Kidney epithelial cell (primary cell): Measurements from ENCODE around the gene ELL2. TPM values are rescaled to one million over a fixed set of nuclear protein-coding genes. Genes with fewer than 3 reads are reported as not detected.

Experiments used
- DNase-seq: peaks from one replicate; pipeline ENCODE4 v3.0.0-alpha.2; 2010; ENCODE audit warnings: low read depth
- H3K27me3 ChIP-seq: 2 replicates; pipeline ENCODE4 v1.6.0; 2011; ENCODE audit warnings: low read length; ENCODE audit not compliant: control insufficient read depth, insufficient read depth
- H3K36me3 ChIP-seq: 2 replicates; pipeline ENCODE4 v1.5.1; 2011; ENCODE audit warnings: low read length; ENCODE audit not compliant: control insufficient read depth, insufficient read depth
- H3K4me3 ChIP-seq: 2 replicates; pipeline ENCODE4 v1.5.1; 2011; ENCODE audit warnings: low read depth, mild to moderate bottlenecking, control low read depth, low read length
- CTCF ChIP-seq: IDR thresholded peaks from 2 replicates; pipeline ENCODE4 v1.5.1; 2011; ENCODE audit warnings: mild to moderate bottlenecking, moderate library complexity, low read length, control low read depth, inconsistent platforms; ENCODE audit not compliant: insufficient read depth, poor library complexity, severe bottlenecking
- total RNA-seq: library from RNA; depleted of rRNA; stranded (reverse); fragments of >200 nt; gene quantifications from 2 replicates; pipeline ENCODE4 v1.2.3, GENCODE V29; 2015

Gene ELL2
- total RNA-seq, 1 donor from 2014 or later = 14.1 TPM

DNA sequence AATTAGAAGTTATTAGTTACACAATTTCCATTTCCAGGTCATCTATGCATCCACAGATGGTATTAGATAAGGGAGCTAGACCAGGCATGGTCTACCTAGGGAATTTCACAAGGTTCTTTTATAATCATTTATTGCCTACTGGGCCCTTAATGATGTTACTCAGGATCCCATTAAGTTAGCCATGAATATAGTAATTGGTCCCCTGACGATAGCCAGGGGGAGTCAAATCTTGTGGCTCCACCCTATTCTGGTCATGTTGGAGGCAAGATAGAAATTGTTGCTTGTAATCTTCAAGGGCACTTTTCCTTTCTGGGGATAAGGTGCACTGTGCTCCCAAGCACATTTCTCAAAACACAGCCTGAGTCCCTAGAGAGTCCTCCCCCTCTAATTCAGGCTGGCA is 14.1 kb upstream of the ELL2 start:
- H3K4me3 ChIP-seq = no peak overlapping the region
- no peak for DNase-seq
- no peaks in the 10 kb centered on the region for H3K36me3 ChIP-seq
- TF ChIP-seq CTCF = no peak
- H3K27me3 ChIP-seq = no peaks in the 10 kb centered on the region

DNA sequence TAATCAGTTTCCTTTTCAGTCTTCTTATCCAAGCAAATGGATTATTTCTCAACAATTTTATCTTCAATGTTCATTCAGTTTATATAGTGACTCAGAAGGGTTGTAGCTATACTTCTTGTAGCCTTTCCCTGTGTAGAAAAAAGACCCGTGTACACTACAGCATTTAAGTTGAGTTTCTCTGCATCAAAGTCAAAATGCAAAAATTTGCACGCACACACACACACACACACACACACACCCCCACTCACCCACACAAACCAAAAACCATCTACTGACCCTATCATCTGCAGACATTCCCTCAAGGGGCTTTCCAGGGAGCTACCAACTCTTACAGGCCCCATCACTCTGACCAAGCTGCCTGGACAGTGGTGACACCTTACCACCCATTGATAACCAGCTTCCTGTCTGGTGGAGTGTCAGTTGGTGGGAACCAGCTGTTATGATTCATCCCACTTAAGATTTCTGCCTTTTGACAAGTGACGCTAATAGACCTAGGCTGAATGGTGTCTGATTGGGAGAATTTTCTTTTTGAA is 12.2 kb upstream of the ELL2 start:
- DNase-seq = no peak
- no peaks in the 10 kb centered on the region for H3K27me3 ChIP-seq

DNA sequence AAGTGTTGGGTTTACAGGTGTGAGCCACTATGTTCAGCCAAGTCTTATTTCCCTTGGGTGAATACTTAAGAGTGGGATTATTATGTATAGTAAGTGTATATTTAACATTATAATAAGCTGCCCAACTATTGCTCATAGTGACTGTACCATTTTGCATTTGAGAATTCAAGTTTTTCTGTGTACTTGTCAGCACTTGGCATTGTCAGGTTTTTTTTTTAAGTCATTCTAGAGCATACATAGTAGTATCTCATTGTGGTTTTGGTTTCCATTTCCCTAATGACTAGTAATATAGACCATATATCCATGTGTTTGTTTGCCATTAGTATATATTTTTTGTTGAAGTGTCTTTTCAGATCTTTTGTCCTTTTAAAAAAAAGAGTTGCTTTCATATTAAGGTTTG is 10.5 kb upstream of the ELL2 start:
- no peak for DNase-seq
- H3K27me3 ChIP-seq = no peaks in the 10 kb centered on the region
- TF ChIP-seq CTCF = no peak
- H3K36me3 ChIP-seq = no peaks in the 10 kb centered on the region
- no peak overlapping the region for H3K4me3 ChIP-seq

More for the DNA sequence above, 12.2 kb upstream of the ELL2 start:
- no peaks in the 10 kb centered on the region for H3K36me3 ChIP-seq
- TF ChIP-seq CTCF = no peak
- H3K4me3 ChIP-seq = no peak overlapping the region

DNA sequence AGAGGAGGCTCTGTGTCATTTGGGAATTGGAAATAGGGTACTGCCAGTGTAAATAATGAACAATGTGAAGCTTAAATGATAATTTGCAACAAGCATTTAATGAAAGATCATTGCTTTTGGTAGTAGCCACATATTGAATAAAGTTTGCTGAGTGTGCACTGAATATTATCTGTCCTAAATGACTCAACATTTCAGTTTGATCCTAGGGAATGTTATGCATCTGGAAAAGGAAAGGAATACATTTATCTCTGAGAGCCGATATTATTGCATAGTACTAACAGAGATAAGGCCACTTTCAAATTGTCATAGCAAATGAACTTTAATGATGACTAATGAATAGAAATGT is 8.7 kb upstream of the ELL2 start:
- H3K27me3 ChIP-seq = no peaks in the 10 kb centered on the region
- no peaks in the 10 kb centered on the region for H3K36me3 ChIP-seq
- H3K4me3 ChIP-seq = no peak overlapping the region
- DNase-seq = no peak
- TF ChIP-seq CTCF = no peak

GRCh38 chr5:95969651-95970358 is 8.2 kb upstream of the ELL2 start:
- no peaks in the 10 kb centered on the region for H3K36me3 ChIP-seq
- no peak for DNase-seq
- H3K4me3 ChIP-seq = no peak overlapping the region
- TF ChIP-seq CTCF = no peak
- no peaks in the 10 kb centered on the region for H3K27me3 ChIP-seq

DNA sequence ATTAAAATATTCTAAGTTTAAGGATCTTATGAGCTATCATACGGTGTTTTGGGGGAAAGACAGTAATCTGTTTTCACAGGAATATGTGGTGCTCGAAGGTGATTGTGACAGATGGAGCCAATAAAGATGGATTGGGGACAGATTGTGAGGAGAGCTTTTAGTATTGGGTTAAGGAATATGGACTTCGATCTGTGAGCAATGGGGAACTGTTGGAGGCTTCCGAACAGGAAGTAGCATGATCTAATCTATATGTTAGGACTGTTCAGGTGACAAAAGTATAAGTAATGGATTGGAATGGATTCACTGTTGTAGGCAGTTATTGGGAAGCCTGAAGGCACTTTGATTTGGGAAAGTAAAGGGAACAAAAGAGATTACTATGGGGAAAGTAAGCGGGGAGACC is 7.4 kb upstream of the ELL2 start:
- DNase-seq = no peak
- Histone ChIP-seq H3K4me3 (no peak overlapping the region), H3K36me3 (no peaks in the 10 kb centered on the region), H3K27me3 (no peaks in the 10 kb centered on the region)
- no peak for TF ChIP-seq CTCF
